Fibroblast of skin of back (primary cell): ENCODE results near the gene ECHS1.
A peak's percentile ranks its signal among the peaks of the same experiment; 100 is the strongest.
"Not testable (repeated sequence)": the region's sequence is repeated elsewhere in the genome, so short reads cannot be mapped to it uniquely, and the experiment has no call there.

Source experiments
- DNase-seq: peaks from one replicate; pipeline ENCODE4 v3.0.0-alpha.2; 2013

Gene ECHS1

GRCh38 chr10:133378251-133379096, 5.3 kb upstream of the ECHS1 start:
- DNase-seq, result peak; percentile 39

GRCh38 chr10:133377818-133378250, 4.7 kb upstream of the ECHS1 start:
- DNase-seq, result no peak

GRCh38 chr10:133377025-133377817, 4.1 kb upstream of the ECHS1 start:
- DNase-seq, result no peak

GRCh38 chr10:133376183-133376582, 3.0 kb upstream of the ECHS1 start:
- DNase-seq, result not testable (repeated sequence)

GRCh38 chr10:133375357-133376115, 2.4 kb upstream of the ECHS1 start:
- DNase-seq, result no peak

- no peak for DNase-seq
Observed at GRCh38 chr10:133372507-133372906, 647 bp downstream of the ECHS1 start.

- no peak for DNase-seq
Observed at GRCh38 chr10:133370030-133370786, 2.9 kb downstream of the ECHS1 start.

- no peak for DNase-seq
Observed at GRCh38 chr10:133368153-133368552, 5.0 kb downstream of the ECHS1 start.

- not testable (repeated sequence) for DNase-seq
Observed at GRCh38 chr10:133367461-133367860, 5.7 kb downstream of the ECHS1 start.

GRCh38 chr10:133366751-133367150, 6.4 kb downstream of the ECHS1 start:
- no peak for DNase-seq

- no peak for DNase-seq
Observed at GRCh38 chr10:133366130-133366478, 7.0 kb downstream of the ECHS1 start.

GRCh38 chr10:133365461-133366129, 7.6 kb downstream of the ECHS1 start:
- DNase-seq, result no peak

GRCh38 chr10:133364645-133365431, 8.3 kb downstream of the ECHS1 start:
- DNase-seq, result no peak

- no peak for DNase-seq
Observed at GRCh38 chr10:133362846-133363245, 10.3 kb downstream of the ECHS1 start.

- no peak for DNase-seq
Observed at GRCh38 chr10:133361773-133362441, 11.2 kb downstream of the ECHS1 start.

GRCh38 chr10:133361227-133361626, 11.9 kb downstream of the ECHS1 start:
- no peak for DNase-seq

- no peak for DNase-seq
Observed at GRCh38 chr10:133359972-133360610, 13.1 kb downstream of the ECHS1 start.

GRCh38 chr10:133359554-133359971, 13.6 kb downstream of the ECHS1 start:
- DNase-seq, result no peak

- DNase-seq, result no peak
Observed at GRCh38 chr10:133358925-133359310, 14.2 kb downstream of the ECHS1 start.
